HL-60/S4 (cell line): ENCODE measurements around the gene TDRD3.

Experiments
- in situ Hi-C: fragments of 300-500 bp; cut with MboI; formaldehyde crosslinking; loops from 2 replicates; pipeline ENCODE4 v1.14.3; 2022; ENCODE audit warnings: low sequenced_read_pairs

Gene TDRD3

GRCh38 chr13:60572003-60572798 lies 175.2 kb downstream of the TDRD3 start:
- in situ Hi-C loops: no loop called here

- in situ Hi-C loops: no loop called here
Measured at GRCh38 chr13:60572855-60573254, 175.8 kb downstream of the TDRD3 start.

GRCh38 chr13:60574735-60575134 lies 177.7 kb downstream of the TDRD3 start:
- in situ Hi-C loops: no loop called here

GRCh38 chr13:60575142-60575541 lies 178.1 kb downstream of the TDRD3 start:
- in situ Hi-C loops: no loop called here

- in situ Hi-C loops: no loop called here
Measured at GRCh38 chr13:60577761-60578160, 180.7 kb downstream of the TDRD3 start.

GRCh38 chr13:60583196-60583888 lies 186.3 kb downstream of the TDRD3 start:
- in situ Hi-C loops: no loop called here

- in situ Hi-C loops: no loop called here
Measured at GRCh38 chr13:60583911-60584753, 187.1 kb downstream of the TDRD3 start.

- in situ Hi-C loops: no loop called here
Measured at GRCh38 chr13:60584976-60585375, 188.0 kb downstream of the TDRD3 start.

- in situ Hi-C loops: no loop called here
Measured at GRCh38 chr13:60590800-60591747, 194.1 kb downstream of the TDRD3 start.

GRCh38 chr13:60603049-60603448 lies 206.0 kb downstream of the TDRD3 start:
- in situ Hi-C loops: loop anchor here (25.0 kb wide), 1 partner anchor 116 kb away; no protein-coding TSS in a partner anchor

- in situ Hi-C loops: loop anchor here (25.0 kb wide), 1 partner anchor 117 kb away; no protein-coding TSS in a partner anchor
Measured at GRCh38 chr13:60604058-60604457, 207.0 kb downstream of the TDRD3 start.

- in situ Hi-C loops: loop anchor here (25.0 kb wide), 1 partner anchor 122 kb away; no protein-coding TSS in a partner anchor
Measured at GRCh38 chr13:60608954-60609353, 211.9 kb downstream of the TDRD3 start.

GRCh38 chr13:60611523-60611922 lies 214.5 kb downstream of the TDRD3 start:
- in situ Hi-C loops: loop anchor here (25.0 kb wide), 1 partner anchor 124 kb away; no protein-coding TSS in a partner anchor

- in situ Hi-C loops: loop anchor here (25.0 kb wide), 1 partner anchor 125 kb away; no protein-coding TSS in a partner anchor
Measured at GRCh38 chr13:60612593-60612992, 215.6 kb downstream of the TDRD3 start.

- in situ Hi-C loops: loop anchor here (25.0 kb wide), 1 partner anchor 126 kb away; no protein-coding TSS in a partner anchor
Measured at GRCh38 chr13:60613080-60613479, 216.1 kb downstream of the TDRD3 start.

- in situ Hi-C loops: loop anchor here (25.0 kb wide), 1 partner anchor 131 kb away; no protein-coding TSS in a partner anchor
Measured at GRCh38 chr13:60617991-60618733, 221.1 kb downstream of the TDRD3 start.

- in situ Hi-C loops: loop anchor here (25.0 kb wide), 1 partner anchor 132 kb away; no protein-coding TSS in a partner anchor
Measured at GRCh38 chr13:60619461-60619860, 222.4 kb downstream of the TDRD3 start.

- in situ Hi-C loops: loop anchor here (25.0 kb wide), 1 partner anchor 134 kb away; no protein-coding TSS in a partner anchor
Measured at GRCh38 chr13:60620611-60621395, 223.8 kb downstream of the TDRD3 start.
